IPS DF 4.7 (cell line): ENCODE measurements around the gene MUCL3.
A peak's percentile ranks its signal among the peaks of the same experiment; 100 is the strongest.
"Not testable (repeated sequence)": the region's sequence is repeated elsewhere in the genome, so short reads cannot be mapped to it uniquely, and the experiment has no call there.

Source experiments
- DNase-seq: peaks from one replicate; pipeline ENCODE4 v3.0.0-alpha.2; 2013; ENCODE audit warnings: low spot score; ENCODE audit errors: extremely low read depth

The MUCL3 gene

GRCh38 chr6:30938730-30939129, 2.0 kb upstream of the MUCL3 start:
- no peak for DNase-seq

DNA sequence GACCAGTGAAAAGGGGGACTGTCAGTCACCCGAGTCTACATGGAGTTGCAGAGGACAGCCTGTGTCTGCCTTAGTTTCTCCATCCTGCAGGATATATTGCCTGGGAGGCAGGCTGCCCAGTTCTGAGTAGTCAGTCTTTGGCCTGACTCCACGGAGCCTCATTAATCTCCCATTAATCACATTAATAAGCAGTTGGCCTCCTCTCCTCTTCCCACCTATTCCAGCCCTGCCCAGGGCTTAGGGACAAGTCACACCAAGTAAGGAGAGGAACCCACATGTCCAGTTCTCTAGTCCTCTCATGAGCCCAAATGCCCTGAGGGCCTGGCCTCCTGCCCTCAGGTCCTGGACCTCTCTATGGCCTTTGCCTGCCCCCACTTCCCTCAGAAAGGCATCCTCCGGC, 1.3 kb upstream of the MUCL3 start:
- DNase-seq, result no peak

DNA sequence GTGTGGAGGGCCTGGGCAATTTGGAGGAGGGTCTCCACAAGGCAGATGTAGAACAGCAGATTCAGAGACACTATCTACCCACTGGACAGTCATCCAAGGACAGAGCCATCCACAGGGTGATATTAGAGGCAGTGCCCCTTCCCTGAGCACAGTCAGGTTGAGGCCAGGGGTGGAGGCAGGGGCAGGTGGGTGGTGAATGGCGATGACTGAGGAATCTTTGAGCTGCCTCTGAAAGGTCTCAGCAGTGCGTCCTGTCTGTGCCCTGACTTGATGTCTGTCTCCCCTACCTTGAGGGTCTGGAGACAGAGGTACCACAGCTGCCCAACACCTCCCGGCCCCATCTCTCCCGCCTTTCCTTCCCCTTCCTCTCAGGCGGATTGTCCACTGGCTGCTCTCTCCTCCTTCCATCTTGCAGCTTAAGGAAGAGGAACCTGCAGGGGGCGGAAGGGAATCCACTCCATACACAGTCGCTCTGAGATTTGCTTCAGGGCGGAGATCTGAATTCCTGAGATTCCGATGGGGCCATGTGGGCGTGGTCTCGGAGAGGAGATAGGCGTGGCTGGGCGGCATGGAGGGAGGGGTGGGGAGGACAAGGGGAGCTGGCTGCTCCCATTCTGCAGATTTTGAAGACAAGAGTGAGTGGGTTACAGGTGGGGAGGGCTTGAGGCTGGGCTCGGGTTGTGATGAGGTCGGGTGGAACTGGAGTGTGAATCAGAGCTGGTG, 1.7 kb downstream of the MUCL3 start:
- DNase-seq, result peak; percentile 91

DNA sequence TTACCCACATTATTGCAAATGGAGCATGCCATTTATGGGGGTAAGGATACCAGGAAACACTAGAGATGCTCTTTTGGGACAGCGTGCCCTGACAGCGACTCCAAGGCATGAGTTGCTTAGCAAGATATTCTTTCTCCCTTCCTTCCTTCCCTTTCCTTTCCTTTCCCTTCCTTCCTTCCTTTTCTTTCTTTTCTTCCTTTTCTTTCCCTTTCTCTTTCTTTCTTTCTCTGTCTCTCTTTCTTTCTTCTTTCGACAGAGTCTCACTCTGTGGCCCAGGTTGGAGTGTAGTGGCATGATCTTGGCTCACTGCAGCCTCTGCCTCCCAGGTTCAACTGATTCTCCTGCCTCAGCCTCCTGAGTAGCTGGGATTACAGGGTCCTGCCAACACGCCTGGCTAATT, 3.3 kb downstream of the MUCL3 start:
- DNase-seq, result no peak

GRCh38 chr6:30945281-30945680, 4.5 kb downstream of the MUCL3 start:
- no peak for DNase-seq

DNA sequence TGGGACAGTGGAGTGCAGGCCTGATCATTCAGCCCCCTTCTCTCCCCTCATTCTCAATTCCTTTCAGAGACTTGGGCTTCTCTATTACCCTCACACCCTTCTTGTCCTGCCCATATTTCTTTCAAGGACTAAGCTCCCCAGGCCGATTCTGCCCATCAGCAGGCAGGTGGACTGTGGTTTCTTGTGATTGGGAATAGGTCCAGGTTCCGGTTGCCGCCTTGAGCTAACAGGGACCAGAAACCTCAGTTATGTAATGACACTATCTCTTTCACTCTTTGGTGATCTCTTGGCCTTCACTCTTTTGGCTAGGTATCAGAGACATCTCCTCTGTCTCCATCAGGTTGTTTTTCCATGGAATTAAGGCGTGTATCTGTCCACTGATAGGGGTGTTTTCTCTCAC, 6.5 kb downstream of the MUCL3 start:
- DNase-seq, result no peak

- DNase-seq, result no peak
Observed at GRCh38 chr6:30948811-30949210, 8.0 kb downstream of the MUCL3 start.

DNA sequence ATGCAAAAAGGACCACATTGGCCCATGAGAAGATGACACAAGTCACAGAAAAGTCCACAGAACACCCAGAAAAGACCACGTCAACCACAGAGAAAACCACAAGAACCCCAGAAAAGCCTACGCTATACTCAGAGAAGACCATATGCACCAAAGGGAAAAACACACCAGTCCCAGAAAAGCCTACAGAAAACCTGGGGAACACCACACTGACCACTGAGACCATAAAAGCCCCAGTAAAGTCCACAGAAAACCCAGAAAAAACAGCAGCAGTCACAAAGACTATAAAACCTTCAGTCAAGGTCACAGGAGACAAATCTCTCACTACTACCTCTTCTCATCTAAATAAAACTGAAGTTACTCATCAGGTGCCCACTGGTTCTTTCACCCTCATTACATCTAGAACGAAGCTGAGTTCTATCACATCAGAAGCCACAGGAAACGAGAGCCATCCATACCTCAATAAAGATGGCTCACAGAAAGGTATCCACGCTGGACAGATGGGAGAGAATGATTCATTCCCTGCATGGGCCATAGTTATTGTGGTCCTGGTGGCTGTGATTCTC, 11.2 kb downstream of the MUCL3 start:
- DNase-seq, result no peak

- DNase-seq, result no peak
Observed at GRCh38 chr6:30954631-30955366, 14.0 kb downstream of the MUCL3 start.

GRCh38 chr6:30955367-30956042, 14.7 kb downstream of the MUCL3 start:
- DNase-seq, result no peak

GRCh38 chr6:30957716-30958115, 16.9 kb downstream of the MUCL3 start:
- DNase-seq, result no peak

- DNase-seq, result no peak
Observed at GRCh38 chr6:30960907-30961673, 20.3 kb downstream of the MUCL3 start.

GRCh38 chr6:30962716-30963115, 21.9 kb downstream of the MUCL3 start:
- no peak for DNase-seq

GRCh38 chr6:30963641-30964040, 22.9 kb downstream of the MUCL3 start:
- no peak for DNase-seq

- no peak for DNase-seq
Observed at GRCh38 chr6:30964075-30964474, 23.3 kb downstream of the MUCL3 start.

GRCh38 chr6:30965140-30965601, 24.4 kb downstream of the MUCL3 start:
- no peak for DNase-seq

GRCh38 chr6:30966154-30966553, 25.4 kb downstream of the MUCL3 start:
- no peak for DNase-seq

GRCh38 chr6:30969171-30969570, 28.4 kb downstream of the MUCL3 start:
- DNase-seq, result not testable (repeated sequence)

DNA sequence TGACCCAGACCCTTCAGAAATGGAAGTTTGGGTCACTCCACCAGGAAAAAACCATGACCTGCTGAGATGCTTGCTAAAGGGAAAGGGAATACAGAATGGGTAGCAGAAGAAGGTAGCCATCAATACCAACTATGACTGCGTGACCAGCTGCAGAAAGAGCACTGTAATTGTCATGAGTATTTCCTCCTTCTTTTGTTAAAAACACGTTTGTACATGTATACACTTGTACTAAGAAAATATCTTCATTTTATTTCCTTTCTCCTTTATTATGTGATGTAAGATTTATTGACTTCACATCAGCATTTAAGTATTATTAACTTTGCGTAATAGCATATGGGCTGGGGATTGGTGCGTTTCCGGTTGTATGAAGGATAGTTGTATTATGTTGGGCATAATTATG, 30.2 kb downstream of the MUCL3 start:
- no peak for DNase-seq

DNA sequence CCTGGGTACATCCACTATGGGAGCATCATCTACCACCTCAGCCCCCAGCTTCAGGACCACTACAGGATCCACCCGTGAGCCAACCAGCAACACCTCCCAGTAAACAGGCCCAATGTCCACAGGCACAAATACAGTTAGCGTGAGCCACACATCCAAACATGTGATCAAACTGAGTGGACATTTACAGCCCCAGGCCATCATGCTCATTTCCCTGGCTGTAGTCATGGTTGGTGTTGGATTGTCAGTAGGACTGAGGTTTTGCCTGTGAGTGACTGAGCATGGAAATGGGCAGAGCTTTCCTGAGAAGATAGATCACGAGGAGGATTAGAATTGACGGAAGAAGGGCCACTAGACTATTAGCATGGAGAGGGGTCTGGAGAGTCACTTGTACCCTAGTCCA, 32.0 kb downstream of the MUCL3 start:
- DNase-seq, result no peak
